MCF 10A (cell line): ENCODE results near the gene WNK3. TPM values are rescaled to one million over a fixed set of nuclear protein-coding genes. Genes with fewer than 3 reads are reported as not detected.

Experiments
- BruUV-seq: library from RNA; stranded (reverse); fragments of 400-500 nt; replicated peaks from 2 replicates; lab custom pipeline; 2021; lab: Mats Ljungman, UMichigan
- CTCF ChIA-PET: fragments of 300-600 bp; sonication (Branson Sonifier 250); formaldehyde crosslinking; extraction: SDS; loops from one replicate; lab custom pipeline; 2021; ENCODE audit warnings: antibody characterized with exemption, inconsistent platforms; lab: Yijun Ruan, JAX
- POLR2A ChIA-PET: fragments of 300-600, 350-650 bp; sonication (Branson Sonifier 250); formaldehyde crosslinking; extraction: SDS; loops from one replicate; lab custom pipeline; 2020; ENCODE audit warnings: antibody characterized with exemption, inconsistent platforms; lab: Yijun Ruan, JAX
- DNase-seq: peaks from one replicate; pipeline ENCODE4 v3.0.0-alpha.2; 2018; ENCODE audit not compliant: unreplicated experiment
- H3K27ac Mint-ChIP-seq: one replicate; pipeline ENCODE4 v1.8.0; 2022; ENCODE audit warnings: mild to moderate bottlenecking, low read depth, mixed read lengths; ENCODE audit not compliant: unreplicated experiment
- H3K27me3 Mint-ChIP-seq: one replicate; pipeline ENCODE4 v1.8.0; 2022; ENCODE audit warnings: mixed read lengths; ENCODE audit not compliant: insufficient read depth, unreplicated experiment
- H3K36me3 Mint-ChIP-seq: one replicate; pipeline ENCODE4 v1.8.0; 2022; ENCODE audit warnings: mild to moderate bottlenecking, moderate library complexity, mixed read lengths; ENCODE audit not compliant: insufficient read depth, unreplicated experiment
- H3K4me1 Mint-ChIP-seq: one replicate; pipeline ENCODE4 v1.8.0; 2022; ENCODE audit warnings: mixed read lengths; ENCODE audit not compliant: insufficient read depth, unreplicated experiment
- H3K4me3 Mint-ChIP-seq: one replicate; pipeline ENCODE4 v1.8.0; 2022; ENCODE audit warnings: mild to moderate bottlenecking, moderate library complexity, mixed read lengths; ENCODE audit not compliant: unreplicated experiment
- H3K9me3 Mint-ChIP-seq: one replicate; pipeline ENCODE4 v1.8.0; 2022; ENCODE audit warnings: mixed read lengths; ENCODE audit not compliant: unreplicated experiment
- CTCF ChIP-seq: fragments of 200-600 bp; IDR thresholded peaks from one replicate; pipeline ENCODE4 v1.8.0; 2022; ENCODE audit warnings: antibody characterized with exemption, mild to moderate bottlenecking; ENCODE audit not compliant: unreplicated experiment
- intact Hi-C: fragments of 100-400 bp; cut with micrococcal nuclease; formaldehyde crosslinking; loops from 2 replicates; pipeline ENCODE4 v1.14.1; 2022
- total RNA-seq: library from RNA; stranded (reverse); gene quantifications from 2 replicates; pipeline ENCODE4 v1.2.3, GENCODE V29; 2022

Gene WNK3
- total RNA-seq, 1 experiment from 2014 or later: not detected

DNA sequence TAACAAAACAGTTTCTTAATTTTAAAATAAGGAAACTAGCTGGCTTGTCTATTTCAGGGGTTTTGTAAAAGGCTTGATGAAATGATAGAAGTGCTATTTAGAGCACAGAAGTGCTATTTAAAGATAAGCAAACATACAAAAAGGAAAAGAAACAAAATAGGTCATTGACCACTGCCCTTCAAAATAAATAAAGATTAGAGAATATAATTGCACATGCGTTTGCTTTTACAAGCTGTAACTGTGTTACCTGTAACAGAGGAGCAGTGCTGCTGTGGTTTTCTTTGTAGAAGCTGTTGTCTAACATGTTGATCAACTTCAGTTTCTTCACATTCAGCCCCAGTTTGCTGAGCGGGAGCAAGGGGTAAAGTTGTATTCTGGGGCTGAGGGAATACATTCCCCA lies 63.5 kb downstream of the WNK3 start:
- Mint-ChIP-seq H3K9me3 (no peaks in the 10 kb centered on the region), H3K27ac (no peak overlapping the region), H3K27me3 (peaks cover 72% of the 10 kb centered on the region), H3K4me3 (no peak overlapping the region), H3K4me1 (no peaks in the 10 kb centered on the region), H3K36me3 (no peaks in the 10 kb centered on the region)
- POLR2A ChIA-PET: no interaction called here
- BruUV-seq: no TSS peak
- CTCF ChIA-PET: interaction anchor here (0.6 kb wide), 1 partner anchor 361 kb away, joined by 3 read pairs; no protein-coding TSS in a partner anchor
- no peak for DNase-seq
- intact Hi-C loops: no loop called here
- TF ChIP-seq CTCF: no peak

DNA sequence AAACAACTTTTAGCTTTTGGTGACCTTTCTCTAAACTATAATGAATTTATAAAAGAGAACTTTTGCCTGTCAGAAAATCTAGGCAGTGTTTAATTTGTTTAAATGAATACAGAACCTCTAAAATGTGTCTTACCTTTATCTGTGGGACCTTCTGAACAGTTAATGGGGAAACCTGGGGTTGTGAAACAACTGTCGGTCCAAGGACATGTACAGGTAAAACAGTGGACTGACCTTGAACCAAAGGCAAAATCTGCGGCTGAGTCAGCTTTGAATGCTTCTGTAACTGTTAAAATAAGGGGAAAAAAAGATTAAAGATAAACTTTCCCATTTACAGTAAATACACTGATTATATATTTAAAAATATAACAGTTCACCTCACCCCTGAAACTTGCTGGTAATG lies 65.1 kb downstream of the WNK3 start:
- H3K4me1 Mint-ChIP-seq: no peaks in the 10 kb centered on the region
- intact Hi-C loops: no loop called here
- ChIA-PET POLR2A (interaction anchor here (0.6 kb wide), 1 partner anchor 12 kb away, joined by 3 read pairs; no protein-coding TSS in a partner anchor), CTCF (no interaction called here)
- no TSS peak for BruUV-seq
- no peak overlapping the region for H3K4me3 Mint-ChIP-seq
- TF ChIP-seq CTCF: no peak
- no peak for DNase-seq
- H3K27ac Mint-ChIP-seq: no peak overlapping the region
- H3K36me3 Mint-ChIP-seq: no peaks in the 10 kb centered on the region
- H3K9me3 Mint-ChIP-seq: no peaks in the 10 kb centered on the region
- peaks cover 81% of the 10 kb centered on the region for H3K27me3 Mint-ChIP-seq

DNA sequence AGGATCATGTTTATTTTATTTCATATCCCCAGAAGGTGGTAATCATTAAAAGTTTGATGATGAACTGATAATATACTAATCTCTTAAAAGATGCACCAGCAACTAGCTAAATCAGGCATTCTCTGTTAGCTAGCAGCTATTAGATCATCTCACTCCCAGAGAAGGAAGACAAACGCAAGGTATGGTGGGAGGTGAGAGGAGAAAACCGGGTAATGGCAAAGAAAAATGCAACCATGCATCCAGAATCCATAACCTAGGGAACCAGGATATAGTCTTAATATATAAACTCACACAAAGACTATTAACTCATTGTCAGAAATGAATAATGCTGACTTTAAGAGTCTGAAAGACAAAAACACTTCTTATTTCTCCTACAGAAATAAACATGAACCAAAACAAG lies 66.1 kb downstream of the WNK3 start:
- H3K4me1 Mint-ChIP-seq: no peaks in the 10 kb centered on the region
- TF ChIP-seq CTCF: no peak
- no TSS peak for BruUV-seq
- H3K27me3 Mint-ChIP-seq: peaks cover 81% of the 10 kb centered on the region
- H3K9me3 Mint-ChIP-seq: no peaks in the 10 kb centered on the region
- H3K27ac Mint-ChIP-seq: no peak overlapping the region
- ChIA-PET CTCF (no interaction called here), POLR2A (no interaction called here)
- no peak for DNase-seq
- intact Hi-C loops: no loop called here
- H3K4me3 Mint-ChIP-seq: no peak overlapping the region
- H3K36me3 Mint-ChIP-seq: no peaks in the 10 kb centered on the region

DNA sequence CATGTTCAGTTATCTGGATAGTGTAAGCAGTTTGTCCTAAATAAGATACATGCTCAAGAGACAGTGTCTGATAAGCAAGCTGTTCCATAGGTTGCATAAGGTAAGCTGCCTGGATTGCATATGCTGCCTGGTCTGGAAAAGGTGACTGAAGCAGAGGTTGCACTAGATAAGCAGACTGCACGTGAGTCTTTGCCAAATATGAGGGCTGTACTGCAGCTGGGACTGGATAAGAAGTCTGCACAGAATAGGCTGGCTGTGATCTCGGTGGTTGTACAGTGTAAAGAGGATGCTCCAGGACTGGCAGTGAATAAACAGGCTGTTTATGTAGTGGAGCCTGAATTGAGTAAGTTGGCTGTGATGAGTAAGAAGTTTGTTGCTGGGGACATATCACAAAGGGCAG lies 68.9 kb downstream of the WNK3 start:
- ChIA-PET POLR2A (interaction anchor here (0.6 kb wide), 1 partner anchor 15 kb away, joined by 3 read pairs; no protein-coding TSS in a partner anchor), CTCF (interaction anchor here (1.0 kb wide), 1 partner anchor 14 kb away, joined by 3 read pairs; no protein-coding TSS in a partner anchor)
- intact Hi-C loops: no loop called here
- H3K27ac Mint-ChIP-seq: no peak overlapping the region
- H3K36me3 Mint-ChIP-seq: no peaks in the 10 kb centered on the region
- H3K4me3 Mint-ChIP-seq: no peak overlapping the region
- TF ChIP-seq CTCF: no peak
- BruUV-seq: no TSS peak
- no peaks in the 10 kb centered on the region for H3K4me1 Mint-ChIP-seq
- H3K9me3 Mint-ChIP-seq: no peaks in the 10 kb centered on the region
- peaks cover 55% of the 10 kb centered on the region for H3K27me3 Mint-ChIP-seq
- DNase-seq: no peak
